Stomach (tissue), 9 donors: ENCODE data around the gene TDRD12. TPM values are rescaled to one million over a fixed set of nuclear protein-coding genes. Genes with fewer than 3 reads are reported as not detected.
"Not testable (repeated sequence)": the region's sequence is repeated elsewhere in the genome, so short reads cannot be mapped to it uniquely, and the experiment has no call there.

Source experiments
- DNase-seq, 2 donors: peaks; one replicate each; pipeline versions ENCODE4 v3.0.0 to v3.0.0-alpha.2; 2013 to 2019
- H3K27ac ChIP-seq, 5 donors: fragments of 200-600 bp in 4 of 5; sonication (generic) in 4 of 5; one replicate each; pipeline ENCODE4 v1.5.1; 2013 to 2019; ENCODE audit warnings: mild to moderate bottlenecking in 1 of 5, moderate library complexity in 1 of 5
- H3K27me3 ChIP-seq, 3 donors: fragments of 200-600 bp; sonication (generic); one replicate each; pipeline ENCODE4 v1.5.1; 2017 to 2019; ENCODE audit warnings: mixed run types in 1 of 3
- H3K36me3 ChIP-seq, 4 donors: fragments of 200-600 bp; sonication (generic); 1 replicate in 3 of 4; 2 replicates in 1 of 4; pipeline ENCODE4 v1.5.1; 2016 to 2019
- H3K4me1 ChIP-seq, 4 donors: fragments of 200-600 bp; sonication (generic); one replicate each; pipeline ENCODE4 v1.5.1; 2016 to 2019
- H3K4me3 ChIP-seq, 4 donors: fragments of 200-600 bp; sonication (generic) in 3 of 4; one replicate each; pipeline ENCODE4 v1.5.1; 2016 to 2019; ENCODE audit warnings: mild to moderate bottlenecking in 1 of 4
- H3K9me3 ChIP-seq, 4 donors: fragments of 200-600 bp; sonication (generic); one replicate each; pipeline ENCODE4 v1.5.1; 2016 to 2019
- CTCF ChIP-seq, 7 experiments: fragments of 450-650 bp in 4 of 7; fragments of 200-600 bp in 3 of 7; sonication (generic) in 3 of 7; IDR thresholded peaks; one replicate each; pipeline ENCODE4 v1.5.1; 2016 to 2019; ENCODE audit warnings: antibody characterized with exemption in 7 of 7, control low read depth in 2 of 7, mild to moderate bottlenecking in 1 of 7
- EP300 ChIP-seq: sonication (generic); formaldehyde crosslinking; IDR thresholded peaks from one replicate; pipeline ENCODE4 v1.6.1; 2017; ENCODE audit warnings: antibody characterized with exemption
- POLR2A ChIP-seq, 4 donors: fragments of 450-650 bp; IDR thresholded peaks; one replicate each; pipeline ENCODE4 v1.6.1; 2016; ENCODE audit warnings: antibody characterized with exemption in 4 of 4, control low read depth in 2 of 4, mild to moderate bottlenecking in 1 of 4, moderate library complexity in 1 of 4
- POLR2AphosphoS5 ChIP-seq, 3 donors: sonication (generic); formaldehyde crosslinking; IDR thresholded peaks; one replicate each; pipeline ENCODE4 v1.6.1; 2016; ENCODE audit warnings: antibody characterized with exemption in 3 of 3
- WGBS, 5 donors: extraction: QIAGEN DNeasy Blood & Tissue Kit in 3 of 5; methylation state at CpG; one replicate each; pipeline versions ENCODE4 v1.1.5 to v1.1.7; 2013 to 2018; 5-methylcytosine and 5-hydroxymethylcytosine counted together
- intact Hi-C: fragments of 100-400 bp; cut with DNase I; formaldehyde crosslinking; loops from one replicate; pipeline ENCODE4 v1.15.1; 2023; ENCODE audit warnings: low total_unique reads
- polyA plus RNA-seq, 3 donors: library from polyadenylated mRNA; stranded (reverse); fragments of 200-250 nt; gene quantifications; one replicate each; pipeline ENCODE4 v1.2.3, GENCODE V29; 2013
- total RNA-seq, 5 donors: library from RNA; depleted of rRNA; stranded (reverse); fragments of >200 nt; gene quantifications; one replicate each; pipeline versions ENCODE4 v1.1.0 to v1.2.3, GENCODE V29; 2014 to 2016
- donor health status: healthy with polysubstance abuse.
- donor health status: Bipolar disorder and iron deficiency.
- donor health status: healthy.

Gene TDRD12
- total and polyA plus RNA-seq, 8 donors: 0.03 to 0.73 TPM; not detected in 6

GRCh38 chr19:32744555-32745325 lies 25.2 kb downstream of the TDRD12 start:
- H3K36me3 ChIP-seq: no peaks in the 10 kb centered on the region
- intact Hi-C loops: no loop called here
- no peak overlapping the region for H3K27ac ChIP-seq
- WGBS, 5 donors: 88 to 92% (median 90%) methylated on average over 17 to 18 of the region's 18 CpGs
- peaks cover 0 to 19% (median 11%) of the 10 kb centered on the region in 3 donors for H3K27me3 ChIP-seq
- H3K9me3 ChIP-seq: no peaks in the 10 kb centered on the region
- no peak for DNase-seq
- no peaks in the 10 kb centered on the region for H3K4me1 ChIP-seq
- TF ChIP-seq CTCF (IDR thresholded peaks at IDR 0.05) (no peak), EP300 (no peak), POLR2AphosphoS5 (IDR thresholded peaks at IDR 0.05) (no peak), POLR2A (IDR thresholded peaks at IDR 0.05) (no peak)
- H3K4me3 ChIP-seq: no peak overlapping the region

GRCh38 chr19:32745594-32746251 lies 26.2 kb downstream of the TDRD12 start:
- peaks cover 0 to 19% (median 11%) of the 10 kb centered on the region in 3 donors for H3K27me3 ChIP-seq
- intact Hi-C loops: not testable (repeated sequence)

GRCh38 chr19:32746631-32747196 lies 27.1 kb downstream of the TDRD12 start:
- H3K36me3 ChIP-seq, intact Hi-C loops, H3K4me3 ChIP-seq, H3K27ac ChIP-seq, H3K9me3 ChIP-seq, H3K4me1 ChIP-seq: not testable (repeated sequence)
- H3K27me3 ChIP-seq: peaks cover 0 to 22% (median 11%) of the 10 kb centered on the region in 3 donors
- WGBS, 5 donors: 17 to 36% (median 28%) methylated on average over 2 of the region's 2 CpGs
- peak in 1 of 2 donors; percentile 13 for DNase-seq

More at GRCh38 chr19:32745594-32746251, 26.2 kb downstream of the TDRD12 start:
- H3K36me3 ChIP-seq, H3K9me3 ChIP-seq, DNase-seq, H3K4me1 ChIP-seq, H3K4me3 ChIP-seq, H3K27ac ChIP-seq: not testable (repeated sequence)
- 30 to 55% (median 44%) methylated on average over 2 of the region's 2 CpGs for whole genome bisulfite sequencing, 5 donors

GRCh38 chr19:32748497-32748896 lies 28.9 kb downstream of the TDRD12 start:
- Histone ChIP-seq H3K27me3 (peaks cover 0 to 29% (median 11%) of the 10 kb centered on the region in 3 donors), H3K4me3 (no peak overlapping the region), H3K4me1 (no peaks in the 10 kb centered on the region), H3K27ac (no peak overlapping the region), H3K9me3 (no peaks in the 10 kb centered on the region), H3K36me3 (no peaks in the 10 kb centered on the region)
- WGBS, 5 donors: 44 to 60% (median 49%) methylated on average over 5 of the region's 5 CpGs
- TF ChIP-seq CTCF (IDR thresholded peaks at IDR 0.05): peak in 2 of 7 experiments; percentile 9 to 17
- TF ChIP-seq EP300: no peak
- DNase-seq: no peak
- intact Hi-C loops: no loop called here

- 65 to 72% (median 70%) methylated on average over 3 of the region's 3 CpGs for WGBS, 5 donors
- no peaks in the 10 kb centered on the region for H3K9me3 ChIP-seq
- no peak overlapping the region for H3K4me3 ChIP-seq
- no peak for DNase-seq
- H3K4me1 ChIP-seq: no peaks in the 10 kb centered on the region
- peaks cover 0 to 29% (median 11%) of the 10 kb centered on the region in 3 donors for H3K27me3 ChIP-seq
- no peaks in the 10 kb centered on the region for H3K36me3 ChIP-seq
- intact Hi-C loops: no loop called here
- TF ChIP-seq POLR2AphosphoS5 (IDR thresholded peaks at IDR 0.05): no peak
- no peak for TF ChIP-seq CTCF (IDR thresholded peaks at IDR 0.05)
- no peak for TF ChIP-seq POLR2A (IDR thresholded peaks at IDR 0.05)
- no peak for TF ChIP-seq EP300
- no peak overlapping the region for H3K27ac ChIP-seq
Measured at GRCh38 chr19:32748948-32749347, 29.4 kb downstream of the TDRD12 start.
